Peyer's patch (tissue), 4 donors: ENCODE measurements around the gene GNB1L. TPM values are rescaled to one million over a fixed set of nuclear protein-coding genes. Genes with fewer than 3 reads are reported as not detected.

ENCODE experiments used
- DNase-seq, 3 donors: peaks; one replicate each; pipeline ENCODE4 v3.0.0-alpha.2; 2017 to 2019
- H3K27ac ChIP-seq, 4 donors: fragments of 200-600 bp; sonication (generic); one replicate each; pipeline ENCODE4 v1.5.1; 2016 to 2019
- H3K27me3 ChIP-seq, 2 donors: fragments of 200-600 bp; sonication (generic); one replicate each; pipeline ENCODE4 v1.5.1; 2019
- H3K36me3 ChIP-seq, 3 donors: fragments of 200-600 bp; sonication (generic); one replicate each; pipeline ENCODE4 v1.5.1; 2016 to 2019
- H3K4me1 ChIP-seq, 4 donors: fragments of 200-600 bp; sonication (generic); one replicate each; pipeline ENCODE4 v1.5.1; 2016 to 2019
- H3K4me3 ChIP-seq, 4 donors: fragments of 200-600 bp; sonication (generic); 1 replicate in 3 of 4; 2 replicates in 1 of 4; pipeline ENCODE4 v1.5.1; 2016 to 2019; ENCODE audit warnings: mild to moderate bottlenecking in 1 of 4
- H3K9me3 ChIP-seq, 4 donors: fragments of 200-600 bp; sonication (generic); one replicate each; pipeline ENCODE4 v1.5.1; 2016 to 2019; ENCODE audit warnings: mild to moderate bottlenecking in 1 of 4
- POLR2A ChIP-seq, 2 donors: fragments of 450-650 bp; IDR thresholded peaks; one replicate each; pipeline ENCODE4 v1.5.1; 2017; ENCODE audit warnings: antibody characterized with exemption in 2 of 2, mild to moderate bottlenecking in 2 of 2, moderate library complexity in 2 of 2
- total RNA-seq, 4 donors: library from RNA; depleted of rRNA; stranded (reverse); fragments of >200 nt; gene quantifications; one replicate each; pipeline ENCODE4 v1.1.0, GENCODE V29; 2016
- TF ChIP-seq, protein P1 (sequence below), 6 experiments: fragments of 450-650 bp in 4 of 6; fragments of 200-600 bp in 2 of 6; sonication (generic) in 1 of 6; IDR thresholded peaks; one replicate each; pipeline ENCODE4 v1.5.1; 2017 to 2019; ENCODE audit warnings: antibody characterized with exemption in 6 of 6, mild to moderate bottlenecking in 3 of 6, moderate library complexity in 1 of 6

Gene GNB1L
- total RNA-seq, 4 donors from 2014 or later: 3.1 to 6.6 (median 4.9) TPM

DNA sequence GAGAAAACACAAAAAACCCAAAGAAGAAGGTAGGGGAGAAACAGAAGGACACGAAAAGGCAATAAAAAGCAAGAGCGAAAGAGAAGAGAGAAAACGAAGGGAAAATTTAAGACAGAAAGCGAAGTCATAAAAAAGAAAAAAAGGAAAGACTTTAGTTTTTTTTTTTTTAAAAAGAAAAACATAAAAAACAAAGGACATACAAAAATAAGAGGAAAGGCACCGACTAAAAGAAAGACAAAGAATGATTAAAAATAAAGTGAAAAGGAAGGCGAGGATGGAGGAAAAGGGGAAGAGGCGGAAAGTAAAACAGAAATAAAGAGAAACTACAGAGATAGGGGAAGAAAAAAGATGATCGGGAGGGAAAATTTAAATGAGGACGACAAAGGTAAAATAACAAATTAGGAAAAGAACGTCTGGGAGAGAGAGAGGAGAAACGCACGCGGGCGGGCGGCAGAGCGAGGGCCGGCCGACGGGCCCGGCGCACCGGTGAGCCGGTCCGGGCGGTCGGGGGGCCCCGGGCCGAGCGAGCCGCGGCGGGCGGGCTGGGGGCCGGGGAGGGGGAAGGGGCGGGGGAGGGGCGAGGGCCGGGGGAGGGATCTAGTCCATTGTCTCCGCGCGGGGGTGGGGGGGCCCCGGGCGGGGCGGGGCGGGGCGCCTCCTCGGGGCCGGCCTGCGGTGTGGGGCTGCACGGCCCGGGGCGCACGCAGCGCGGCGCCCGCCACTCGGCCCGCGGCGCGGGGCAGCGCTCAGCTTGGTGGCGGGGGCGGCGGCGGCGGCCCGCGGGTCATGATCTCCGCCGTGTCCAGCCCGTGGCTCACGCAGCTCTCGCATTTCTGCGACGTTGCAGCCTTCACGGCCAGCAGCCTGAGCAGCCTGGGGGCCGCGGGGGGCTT, 94.4 kb downstream of the GNB1L start, which contains the start of gene TBX1:
Gene TBX1, plus strand, starts transcription at position 721 of the 893 bp plus-strand sequence. Its CDS starts 66 bp downstream, at position 787.
- H3K4me1 ChIP-seq: peaks cover 0 to 40% (median 20%) of the 10 kb centered on the region in 4 donors
- TF ChIP-seq, protein P1, sequence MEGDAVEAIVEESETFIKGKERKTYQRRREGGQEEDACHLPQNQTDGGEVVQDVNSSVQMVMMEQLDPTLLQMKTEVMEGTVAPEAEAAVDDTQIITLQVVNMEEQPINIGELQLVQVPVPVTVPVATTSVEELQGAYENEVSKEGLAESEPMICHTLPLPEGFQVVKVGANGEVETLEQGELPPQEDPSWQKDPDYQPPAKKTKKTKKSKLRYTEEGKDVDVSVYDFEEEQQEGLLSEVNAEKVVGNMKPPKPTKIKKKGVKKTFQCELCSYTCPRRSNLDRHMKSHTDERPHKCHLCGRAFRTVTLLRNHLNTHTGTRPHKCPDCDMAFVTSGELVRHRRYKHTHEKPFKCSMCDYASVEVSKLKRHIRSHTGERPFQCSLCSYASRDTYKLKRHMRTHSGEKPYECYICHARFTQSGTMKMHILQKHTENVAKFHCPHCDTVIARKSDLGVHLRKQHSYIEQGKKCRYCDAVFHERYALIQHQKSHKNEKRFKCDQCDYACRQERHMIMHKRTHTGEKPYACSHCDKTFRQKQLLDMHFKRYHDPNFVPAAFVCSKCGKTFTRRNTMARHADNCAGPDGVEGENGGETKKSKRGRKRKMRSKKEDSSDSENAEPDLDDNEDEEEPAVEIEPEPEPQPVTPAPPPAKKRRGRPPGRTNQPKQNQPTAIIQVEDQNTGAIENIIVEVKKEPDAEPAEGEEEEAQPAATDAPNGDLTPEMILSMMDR (IDR thresholded peaks at IDR 0.05): no peak
- TF ChIP-seq POLR2A (IDR thresholded peaks at IDR 0.05): no peak
- no peak for DNase-seq
- H3K27ac ChIP-seq: no peak within 1 kb of the TSS
- H3K9me3 ChIP-seq: no peaks in the 10 kb centered on the region
- H3K27me3 ChIP-seq: peaks cover 0 to 64% of the 10 kb centered on the region in 2 donors
- H3K36me3 ChIP-seq: no peaks in the 10 kb centered on the region
- H3K4me3 ChIP-seq: peak within 1 kb of the TSS in 2 of 4 donors; percentile 24 to 34

DNA sequence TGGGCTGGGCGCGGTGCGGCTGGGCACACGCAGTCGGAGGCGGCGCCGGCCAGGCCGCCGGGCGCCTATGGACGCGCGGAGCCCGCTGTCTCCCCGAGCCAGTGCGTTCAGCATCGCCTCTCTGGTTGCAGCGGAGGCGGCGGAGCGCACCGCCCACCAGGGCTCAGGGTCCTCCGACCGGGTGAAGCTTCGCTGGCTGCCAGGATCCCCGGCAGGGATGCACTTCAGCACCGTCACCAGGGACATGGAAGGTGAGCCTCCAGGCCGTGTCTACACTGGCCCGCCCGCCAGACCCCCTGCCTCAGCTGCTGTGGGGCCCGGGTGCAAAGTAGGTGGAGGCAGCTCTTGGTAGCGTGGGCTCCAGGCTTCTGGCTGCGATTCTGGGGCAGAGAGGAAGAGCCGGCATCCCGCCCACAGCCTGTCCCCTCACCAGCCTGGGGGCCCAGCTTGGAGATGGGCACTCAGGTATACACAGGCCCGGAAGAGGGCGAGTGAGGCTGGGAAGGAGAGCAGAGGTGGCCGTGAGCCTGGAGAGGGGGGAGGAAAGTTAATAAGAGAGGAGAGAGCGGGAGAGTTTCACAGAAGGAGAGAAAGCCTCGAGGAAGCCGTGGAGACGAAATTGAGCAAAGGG, 95.1 kb downstream of the GNB1L start:
- DNase-seq: no peak
- Histone ChIP-seq H3K9me3 (no peaks in the 10 kb centered on the region), H3K27me3 (peaks cover 0 to 67% of the 10 kb centered on the region in 2 donors), H3K4me3 (peak overlapping the region in 1 of 4 donors; percentile 3), H3K36me3 (no peaks in the 10 kb centered on the region), H3K4me1 (peaks cover 0 to 47% (median 22%) of the 10 kb centered on the region in 4 donors), H3K27ac (no peak overlapping the region)
- TF ChIP-seq, protein P1 (IDR thresholded peaks at IDR 0.05): no peak
- TF ChIP-seq POLR2A (IDR thresholded peaks at IDR 0.05): no peak

DNA sequence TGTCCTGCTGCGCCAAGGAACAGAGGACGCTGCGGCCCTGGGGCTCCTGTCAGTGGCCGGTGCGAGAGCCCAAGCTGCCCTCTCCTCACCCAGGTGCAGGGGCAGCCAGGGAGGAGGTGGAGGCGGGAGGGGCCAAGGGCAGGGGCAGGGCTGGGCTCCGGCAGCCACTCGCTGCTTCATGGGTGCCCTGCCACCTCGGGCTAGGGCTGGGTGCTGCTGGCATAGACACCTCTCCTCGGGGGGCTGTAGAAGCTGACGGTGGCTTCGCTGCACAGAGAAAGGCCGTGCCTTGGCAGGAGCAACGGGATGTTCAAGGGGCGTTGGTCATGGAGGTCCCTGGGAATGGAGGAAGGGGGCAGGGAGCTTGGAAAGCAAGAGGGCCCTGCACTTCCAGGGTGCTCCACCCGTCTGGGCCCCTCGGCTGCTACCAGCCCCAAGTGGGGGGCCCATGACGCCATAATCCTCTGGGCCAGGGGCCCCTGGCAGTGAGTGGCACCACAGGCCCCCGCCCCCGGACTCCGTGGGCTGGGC, 95.7 kb downstream of the GNB1L start:
- Histone ChIP-seq H3K27me3 (peaks cover 0 to 66% of the 10 kb centered on the region in 2 donors), H3K4me1 (peaks cover 0 to 47% (median 22%) of the 10 kb centered on the region in 4 donors)
- TF ChIP-seq, protein P1 (IDR thresholded peaks at IDR 0.05): no peak
- TF ChIP-seq POLR2A (IDR thresholded peaks at IDR 0.05): no peak

DNA sequence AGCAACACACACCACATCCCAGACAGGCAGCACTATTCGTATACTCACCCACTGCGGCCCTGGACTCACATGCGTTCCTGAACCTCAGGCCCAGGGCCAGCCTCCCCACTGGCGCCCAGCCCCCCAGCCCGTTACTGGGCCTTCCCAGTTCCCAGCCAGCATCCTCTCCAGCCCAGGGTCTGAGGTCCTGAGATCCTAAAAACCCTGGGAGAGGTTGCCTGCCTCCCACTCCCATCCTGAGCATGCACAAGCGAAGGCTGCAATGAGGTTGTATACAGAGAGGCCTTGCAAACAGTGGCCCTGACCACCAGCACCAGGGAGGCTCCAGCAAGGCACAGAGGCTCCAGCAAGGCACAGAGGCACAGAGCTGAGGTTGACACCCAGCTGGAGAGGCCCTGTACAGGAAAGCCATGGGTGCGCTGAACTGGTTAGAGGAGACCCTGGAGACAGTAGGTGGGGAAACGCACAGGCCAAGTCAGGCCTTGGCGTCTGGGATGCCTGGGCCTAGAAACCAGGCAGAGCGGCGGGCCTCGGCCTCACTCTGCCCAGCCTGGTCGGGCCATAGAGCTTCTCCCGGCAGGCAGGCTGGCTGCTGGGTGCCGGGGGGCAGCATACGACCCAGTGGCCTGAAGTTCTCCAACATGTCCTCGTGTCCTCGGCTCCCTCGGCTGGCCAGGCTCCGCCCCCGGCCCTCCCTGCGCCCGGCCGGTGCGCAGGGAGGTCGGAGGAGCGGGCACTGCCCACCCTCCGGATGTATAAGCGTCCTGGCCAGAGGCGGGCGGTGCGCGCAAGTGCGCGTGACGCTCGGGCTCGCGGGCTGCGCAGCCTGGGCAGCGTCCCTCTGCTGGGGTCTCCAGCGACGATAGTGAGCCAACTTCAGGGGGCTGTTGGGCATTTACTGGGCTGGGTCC, 96.4 kb downstream of the GNB1L start:
- DNase-seq: no peak
- Histone ChIP-seq H3K36me3 (no peaks in the 10 kb centered on the region), H3K27ac (no peak overlapping the region), H3K4me3 (no peak overlapping the region), H3K27me3 (peaks cover 0 to 63% of the 10 kb centered on the region in 2 donors), H3K9me3 (no peaks in the 10 kb centered on the region), H3K4me1 (peaks cover 0 to 47% (median 22%) of the 10 kb centered on the region in 4 donors)
- TF ChIP-seq POLR2A (IDR thresholded peaks at IDR 0.05): no peak
- TF ChIP-seq, protein P1 (IDR thresholded peaks at IDR 0.05): no peak

More for the DNA sequence above, 95.7 kb downstream of the GNB1L start:
- no peak for DNase-seq
- Histone ChIP-seq H3K9me3 (no peaks in the 10 kb centered on the region), H3K4me3 (no peak overlapping the region), H3K27ac (no peak overlapping the region), H3K36me3 (no peaks in the 10 kb centered on the region)
